ENCODE results near the gene VSTM2L.

Gene VSTM2L

GRCh38 chr20:37987602-37988290 is 84.8 kb downstream of the VSTM2L start:
- TF ChIP-seq SIN3A (IDR thresholded peaks at IDR 0.05; ENCODE audit: borderline replicate concordance, insufficient read depth, low read length) = no peak

GRCh38 chr20:37988306-37988954 is 85.5 kb downstream of the VSTM2L start:
- TF ChIP-seq SIN3A (IDR thresholded peaks at IDR 0.05; ENCODE audit: borderline replicate concordance, insufficient read depth, low read length) (no peak), POLR2AphosphoS5 (IDR thresholded peaks at IDR 0.05; ENCODE audit: low read depth, low read length) (no peak), FOXP2 (optimal IDR thresholded peaks at IDR 0.05; ENCODE audit: borderline replicate concordance, extremely low read depth, extremely low read length, insufficient read depth) (no peak), TAF1 (IDR thresholded peaks at IDR 0.05; ENCODE audit: borderline replicate concordance, insufficient read depth, low read length) (no peak), REST (IDR thresholded peaks at IDR 0.05; ENCODE audit: insufficient read depth in 1 of 2, low read depth in 2 of 2, low read length in 2 of 2) (no peak)

- TF ChIP-seq SIN3A (IDR thresholded peaks at IDR 0.05; ENCODE audit: borderline replicate concordance, insufficient read depth, low read length) (no peak), REST (IDR thresholded peaks at IDR 0.05; ENCODE audit: insufficient read depth in 1 of 2, low read depth in 2 of 2, low read length in 2 of 2) (no peak), FOXP2 (optimal IDR thresholded peaks at IDR 0.05; ENCODE audit: borderline replicate concordance, extremely low read depth, extremely low read length, insufficient read depth) (no peak), TAF1 (IDR thresholded peaks at IDR 0.05; ENCODE audit: borderline replicate concordance, insufficient read depth, low read length) (no peak), POLR2AphosphoS5 (IDR thresholded peaks at IDR 0.05; ENCODE audit: low read depth, low read length) (no peak)
These were observed 86.8 kb downstream of the VSTM2L start for GRCh38 chr20:37989601-37990295.

DNA sequence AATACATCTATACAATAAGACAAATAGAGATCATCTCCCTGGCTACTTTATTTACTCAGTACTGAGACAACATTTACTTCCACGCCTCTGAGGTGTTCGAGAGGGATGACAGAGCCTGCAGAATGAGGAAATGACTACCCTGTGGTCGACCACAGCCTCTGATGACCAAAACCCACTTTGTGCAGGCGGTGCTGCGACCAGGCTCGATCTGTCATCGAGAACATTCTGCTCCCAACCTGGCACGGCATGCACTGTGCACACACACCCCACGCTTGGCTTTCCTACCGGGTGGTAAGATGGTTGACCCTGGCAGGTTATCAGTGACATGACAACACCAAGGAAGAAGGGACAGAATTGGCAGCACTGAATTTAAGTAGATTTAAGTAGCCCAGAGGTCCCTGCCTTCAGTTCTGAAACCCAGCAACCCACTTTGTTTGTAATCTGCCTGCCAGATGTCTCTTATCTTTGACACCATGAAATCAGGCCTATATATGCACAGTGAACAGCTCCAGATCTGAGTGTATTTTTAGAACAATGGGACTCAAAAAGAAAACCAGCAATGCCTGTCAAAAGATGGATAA is 87.7 kb downstream of the VSTM2L start:
- TF ChIP-seq SIN3A (IDR thresholded peaks at IDR 0.05; ENCODE audit: borderline replicate concordance, insufficient read depth, low read length) (no peak), FOXP2 (optimal IDR thresholded peaks at IDR 0.05; ENCODE audit: borderline replicate concordance, extremely low read depth, extremely low read length, insufficient read depth) (no peak), POLR2AphosphoS5 (IDR thresholded peaks at IDR 0.05; ENCODE audit: low read depth, low read length) (no peak), REST (IDR thresholded peaks at IDR 0.05; ENCODE audit: insufficient read depth in 1 of 2, low read depth in 2 of 2, low read length in 2 of 2) (no peak), TAF1 (IDR thresholded peaks at IDR 0.05; ENCODE audit: borderline replicate concordance, insufficient read depth, low read length) (no peak)

DNA sequence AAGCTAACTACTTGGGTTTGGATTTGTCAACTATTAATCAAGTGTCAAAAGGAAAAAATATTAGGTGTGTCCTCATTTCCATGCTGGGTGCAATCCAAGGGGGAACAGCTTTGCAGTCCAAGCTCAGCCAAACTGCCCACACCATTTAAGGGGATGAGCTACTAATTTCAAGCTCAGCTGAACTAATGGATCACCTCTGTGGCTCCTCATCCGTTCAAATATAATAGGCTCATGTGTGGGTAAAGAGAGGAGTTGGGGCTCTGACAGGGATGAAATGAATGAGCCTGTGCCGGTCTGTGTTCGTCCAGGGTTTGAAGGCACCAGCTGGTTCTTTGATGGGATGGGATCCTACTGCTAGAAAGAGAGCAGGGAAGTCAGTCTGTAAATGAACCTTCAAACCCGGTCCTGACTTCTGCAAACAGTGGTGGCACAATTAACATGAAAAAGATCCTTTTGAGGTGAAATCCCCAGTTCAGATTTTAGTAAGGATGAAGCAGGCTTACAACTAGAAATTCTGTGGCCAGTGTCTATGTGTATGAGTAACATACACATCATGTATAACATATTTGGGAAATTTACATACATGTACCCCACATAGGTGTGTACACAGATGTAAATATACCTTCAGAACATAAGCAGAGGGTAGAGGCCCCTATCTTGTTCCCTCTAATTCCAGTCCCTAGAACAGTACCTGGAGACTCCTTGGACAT is 88.4 kb downstream of the VSTM2L start:
- no peak for TF ChIP-seq FOXP2 (optimal IDR thresholded peaks at IDR 0.05; ENCODE audit: borderline replicate concordance, extremely low read depth, extremely low read length, insufficient read depth)
- TF ChIP-seq REST (IDR thresholded peaks at IDR 0.05; ENCODE audit: insufficient read depth in 1 of 2, low read depth in 2 of 2, low read length in 2 of 2) = no peak
